HG03469 (cell line): ENCODE results near the gene CDH13.

Experiments
- ATAC-seq: cut with Tn5 transposase; IDR thresholded peaks from one replicate; pipeline ENCODE4 v1.9.1; 2021; ENCODE audit warnings: mild to moderate bottlenecking, moderate library complexity, moderate number of reproducible peaks; ENCODE audit not compliant: unreplicated experiment

Gene CDH13

GRCh38 chr16:82773018-82773417 lies 146.2 kb downstream of the CDH13 start:
- ATAC-seq, result no peak

- no peak for ATAC-seq
Observed at GRCh38 chr16:82776470-82777146, 149.8 kb downstream of the CDH13 start.

GRCh38 chr16:82782715-82783251 lies 156.0 kb downstream of the CDH13 start:
- no peak for ATAC-seq

GRCh38 chr16:82783933-82784572 lies 157.3 kb downstream of the CDH13 start:
- no peak for ATAC-seq

GRCh38 chr16:82784573-82784968 lies 157.8 kb downstream of the CDH13 start:
- ATAC-seq, result no peak

GRCh38 chr16:82788225-82788624 lies 161.5 kb downstream of the CDH13 start:
- no peak for ATAC-seq

GRCh38 chr16:82788919-82789318 lies 162.2 kb downstream of the CDH13 start:
- no peak for ATAC-seq

GRCh38 chr16:82792693-82793092 lies 165.9 kb downstream of the CDH13 start:
- no peak for ATAC-seq

- no peak for ATAC-seq
Observed at GRCh38 chr16:82793528-82794245, 166.9 kb downstream of the CDH13 start.

- no peak for ATAC-seq
Observed at GRCh38 chr16:82796047-82796446, 169.3 kb downstream of the CDH13 start.

GRCh38 chr16:82801361-82801760 lies 174.6 kb downstream of the CDH13 start:
- no peak for ATAC-seq

GRCh38 chr16:82805866-82806265 lies 179.1 kb downstream of the CDH13 start:
- ATAC-seq, result no peak

- no peak for ATAC-seq
Observed at GRCh38 chr16:82807311-82807710, 180.5 kb downstream of the CDH13 start.

- ATAC-seq, result no peak
Observed at GRCh38 chr16:82808036-82808435, 181.3 kb downstream of the CDH13 start.

GRCh38 chr16:82810077-82810476 lies 183.3 kb downstream of the CDH13 start:
- ATAC-seq, result no peak

GRCh38 chr16:82814059-82814458 lies 187.3 kb downstream of the CDH13 start:
- ATAC-seq, result no peak

GRCh38 chr16:82819286-82819685 lies 192.5 kb downstream of the CDH13 start:
- ATAC-seq, result no peak

- ATAC-seq, result no peak
Observed at GRCh38 chr16:82820855-82821254, 194.1 kb downstream of the CDH13 start.

GRCh38 chr16:82824408-82824807 lies 197.6 kb downstream of the CDH13 start:
- no peak for ATAC-seq

- ATAC-seq, result no peak
Observed at GRCh38 chr16:82829301-82829700, 202.5 kb downstream of the CDH13 start.

GRCh38 chr16:82830944-82831343 lies 204.2 kb downstream of the CDH13 start:
- ATAC-seq, result no peak

GRCh38 chr16:82832821-82833220 lies 206.1 kb downstream of the CDH13 start:
- no peak for ATAC-seq
